SK-N-SH treated with all-trans-retinoic acid at 6 μM for 48 hours (cell line): Measurements from ENCODE around the gene CD200.

Experiments used
- ATAC-seq: fragments of 200-7000 bp; cut with Tn5 transposase; 3 replicates; pipeline ENCODE4 v1.9.1; 2020; ENCODE audit warnings: mild to moderate bottlenecking, moderate library complexity
- BACH2 ChIP-seq: fragments of 250-450 bp; sonication (Bioruptor Pico); IDR thresholded peaks from 2 replicates; pipeline ENCODE4 v1.9.0; 2021; ENCODE audit warnings: mild to moderate bottlenecking, borderline replicate concordance
- CREB5 ChIP-seq: fragments of 250-450 bp; sonication (Bioruptor Pico); IDR thresholded peaks from 2 replicates; pipeline ENCODE4 v1.5.1; 2020; ENCODE audit warnings: low read depth, mild to moderate bottlenecking, moderate library complexity
- CSDC2 ChIP-seq: fragments of 250-450 bp; sonication (Bioruptor Pico); IDR thresholded peaks from 2 replicates; pipeline ENCODE4 v1.5.0; 2020; ENCODE audit warnings: mild to moderate bottlenecking, moderate library complexity
- CSRNP3 ChIP-seq: fragments of 250-450 bp; sonication (Bioruptor Pico); IDR thresholded peaks from 2 replicates; pipeline ENCODE4 v1.5.1; 2021; ENCODE audit warnings: mild to moderate bottlenecking, moderate library complexity
- ESRRG ChIP-seq: fragments of 250-450 bp; sonication (Bioruptor Pico); IDR thresholded peaks from 2 replicates; pipeline ENCODE4 v1.6.1; 2021; ENCODE audit warnings: mild to moderate bottlenecking
- GLIS3 ChIP-seq: fragments of 250-450 bp; sonication (Bioruptor Pico); IDR thresholded peaks from 2 replicates; pipeline ENCODE4 v1.5.0; 2020; ENCODE audit warnings: mild to moderate bottlenecking, moderate library complexity
- ISL1 ChIP-seq: fragments of 250-450 bp; sonication (Bioruptor Pico); IDR thresholded peaks from 2 replicates; pipeline ENCODE4 v2.1.2; 2022; ENCODE audit warnings: mild to moderate bottlenecking, moderate library complexity
- PATZ1 ChIP-seq: fragments of 250-450 bp; sonication (Bioruptor Pico); IDR thresholded peaks from 2 replicates; pipeline ENCODE4 v1.8.0; 2020; ENCODE audit warnings: mild to moderate bottlenecking, moderate library complexity, borderline replicate concordance
- POU6F1 ChIP-seq: fragments of 250-450 bp; sonication (Bioruptor Pico); IDR thresholded peaks from 2 replicates; pipeline ENCODE4 v1.8.0; 2021; ENCODE audit warnings: low read depth, mild to moderate bottlenecking, moderate library complexity, borderline replicate concordance
- PPARA ChIP-seq: fragments of 250-450 bp; sonication (Bioruptor Pico); IDR thresholded peaks from 2 replicates; pipeline ENCODE4 v1.5.0; 2020; ENCODE audit warnings: mild to moderate bottlenecking, borderline replicate concordance
- RARB ChIP-seq: fragments of 250-450 bp; sonication (Bioruptor Pico); IDR thresholded peaks from 2 replicates; pipeline ENCODE4 v1.8.0; 2021; ENCODE audit warnings: mild to moderate bottlenecking, moderate library complexity
- SNAI2 ChIP-seq: fragments of 250-450 bp; sonication (Bioruptor Pico); IDR thresholded peaks from 2 replicates; pipeline ENCODE4 v1.5.0; 2020; ENCODE audit warnings: mild to moderate bottlenecking, moderate library complexity
- TSHZ2 ChIP-seq: fragments of 250-450 bp; sonication (Bioruptor Pico); IDR thresholded peaks from 2 replicates; pipeline ENCODE4 v1.5.0; 2020; ENCODE audit warnings: mild to moderate bottlenecking, moderate library complexity
- ZC3H10 ChIP-seq: fragments of 250-450 bp; sonication (Bioruptor Pico); IDR thresholded peaks from 2 replicates; pipeline ENCODE4 v1.5.1; 2021; ENCODE audit warnings: mild to moderate bottlenecking, moderate library complexity
- ZFP3 ChIP-seq: fragments of 250-450 bp; sonication (Bioruptor Pico); IDR thresholded peaks from 2 replicates; pipeline ENCODE4 v1.5.0; 2020; ENCODE audit warnings: mild to moderate bottlenecking, moderate library complexity
- ZFP30 ChIP-seq: fragments of 450-650 bp; formaldehyde crosslinking; IDR thresholded peaks from 2 replicates; pipeline ENCODE4 v1.5.0; 2022; ENCODE audit warnings: mild to moderate bottlenecking, moderate library complexity
- ZNF70 ChIP-seq: fragments of 450-650 bp; formaldehyde crosslinking; IDR thresholded peaks from 2 replicates; pipeline ENCODE4 v1.5.0; 2020; ENCODE audit warnings: mild to moderate bottlenecking, moderate library complexity

CD200 gene

GRCh38 chr3:112315791-112316190 lies 17.2 kb upstream of the CD200 start:
- ATAC-seq: no peak

GRCh38 chr3:112319516-112320276 lies 13.3 kb upstream of the CD200 start:
- ATAC-seq: no peak
- no peak for TF ChIP-seq PPARA (CRISPR knock-in tag)
- no peak for TF ChIP-seq PATZ1 (CRISPR knock-in tag)
- no peak for TF ChIP-seq POU6F1 (CRISPR knock-in tag)
- TF ChIP-seq SNAI2 (CRISPR knock-in tag): no peak
- TF ChIP-seq ZFP3 (CRISPR knock-in tag): no peak
- TF ChIP-seq ZFP30 (CRISPR knock-in tag): no peak
- no peak for TF ChIP-seq CREB5 (CRISPR knock-in tag)
- no peak for TF ChIP-seq ZNF70 (CRISPR knock-in tag)
- no peak for TF ChIP-seq CSRNP3 (CRISPR knock-in tag)
- TF ChIP-seq CSDC2 (CRISPR knock-in tag): no peak
- no peak for TF ChIP-seq ISL1 (CRISPR knock-in tag)
- no peak for TF ChIP-seq TSHZ2 (CRISPR knock-in tag)
- no peak for TF ChIP-seq ZC3H10 (CRISPR knock-in tag)
- TF ChIP-seq RARB: no peak

More at GRCh38 chr3:112315791-112316190, 17.2 kb upstream of the CD200 start:
- no peak for TF ChIP-seq CSDC2 (CRISPR knock-in tag)
- TF ChIP-seq ISL1 (CRISPR knock-in tag): no peak
- TF ChIP-seq SNAI2 (CRISPR knock-in tag): no peak
- no peak for TF ChIP-seq PPARA (CRISPR knock-in tag)
- no peak for TF ChIP-seq ZFP30 (CRISPR knock-in tag)

GRCh38 chr3:112320691-112321090 lies 12.3 kb upstream of the CD200 start:
- no peak for ATAC-seq
- TF ChIP-seq ESRRG (CRISPR knock-in tag) (no peak), CSRNP3 (CRISPR knock-in tag) (no peak), SNAI2 (CRISPR knock-in tag) (no peak), PATZ1 (CRISPR knock-in tag) (no peak), ISL1 (CRISPR knock-in tag) (no peak), POU6F1 (CRISPR knock-in tag) (no peak), PPARA (CRISPR knock-in tag) (no peak), BACH2 (CRISPR knock-in tag) (no peak), ZFP3 (CRISPR knock-in tag) (no peak), ZC3H10 (CRISPR knock-in tag) (no peak), CREB5 (CRISPR knock-in tag) (no peak), GLIS3 (CRISPR knock-in tag) (no peak)
